Measurements from ENCODE around the gene HAPSTR1. TPM values are rescaled to one million over a fixed set of nuclear protein-coding genes. Genes with fewer than 3 reads are reported as not detected.

HAPSTR1 gene
- total RNA-seq, 2 donors from 2014 or later = 81.5 to 82.3 TPM

DNA sequence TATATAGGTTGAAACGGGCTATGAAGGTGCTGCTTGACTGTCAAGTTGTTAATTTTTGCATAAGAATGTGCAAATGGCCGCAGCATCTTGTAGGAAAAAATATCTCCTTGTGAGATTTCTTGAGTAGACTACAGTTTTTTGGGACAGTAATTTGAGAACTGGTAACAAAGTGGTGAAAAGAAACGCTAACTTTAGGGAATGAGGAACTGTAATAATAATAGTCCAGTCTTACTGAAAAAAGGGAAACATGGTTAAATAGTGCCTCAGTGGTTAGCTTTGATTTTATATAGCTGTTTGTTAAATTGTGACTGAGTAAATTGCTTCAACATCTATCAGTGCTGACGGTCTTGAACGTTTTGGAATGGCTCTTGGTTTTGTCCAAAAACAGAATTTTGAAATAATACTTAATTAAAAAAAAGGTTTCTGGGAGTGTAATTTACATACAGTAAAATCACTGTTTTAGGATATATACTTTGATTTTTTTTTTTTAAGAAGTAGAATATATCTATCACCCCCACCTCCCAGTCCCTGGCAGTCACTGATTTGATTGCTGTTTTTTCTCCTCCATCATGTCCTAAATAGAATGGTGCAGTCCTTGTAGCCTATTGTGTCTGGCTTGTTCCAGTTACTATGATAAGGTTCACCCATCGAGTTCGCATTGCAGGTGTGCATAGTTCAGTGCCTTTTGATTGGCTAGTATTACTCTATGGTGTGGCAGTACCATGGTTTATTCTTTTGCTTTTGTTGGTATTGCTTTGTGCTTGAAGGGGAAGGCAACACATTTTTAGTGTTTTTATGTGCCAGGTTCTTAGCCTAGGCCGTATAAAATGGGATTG lies 2.8 kb downstream of the HAPSTR1 start:
- ATAC-seq (replicated peaks in 1 of 2) (no peak), DNase-seq (no peak)
- Mint-ChIP-seq H3K4me1 (ENCODE audit: low read depth) (peaks cover 63% of the 10 kb centered on the region), H3K27me3 (ENCODE audit: low read depth) (no peaks in the 10 kb centered on the region), H3K27ac (peak overlapping the region; percentile 99), H3K36me3 (ENCODE audit: insufficient read depth in 2 of 2) (peaks cover 27 to 48% of the 10 kb centered on the region in 2 donors), H3K9me3 (no peaks in the 10 kb centered on the region), H3K4me3 (peak overlapping the region; percentile 88 to 100)

- no peak for DNase-seq
- H3K36me3 Mint-ChIP-seq (ENCODE audit: insufficient read depth in 2 of 2) = peaks cover 31 to 56% of the 10 kb centered on the region in 2 donors
- peaks cover 66% of the 10 kb centered on the region for H3K4me1 Mint-ChIP-seq (ENCODE audit: low read depth)
- H3K9me3 Mint-ChIP-seq = no peaks in the 10 kb centered on the region
- H3K4me3 Mint-ChIP-seq = peak overlapping the region; percentile 88 to 100
- peak overlapping the region; percentile 59 for H3K27ac Mint-ChIP-seq
- H3K27me3 Mint-ChIP-seq (ENCODE audit: low read depth) = no peaks in the 10 kb centered on the region
- ATAC-seq (replicated peaks in 1 of 2) = no peak
These were observed 3.7 kb downstream of the HAPSTR1 start for GRCh38 chr16:9095171-9095570.

GRCh38 chr16:9095656-9096397 lies 4.4 kb downstream of the HAPSTR1 start:
- H3K27ac Mint-ChIP-seq = peak overlapping the region; percentile 82
- no peak for ATAC-seq (replicated peaks in 1 of 2)

GRCh38 chr16:9096416-9096952 lies 5.0 kb downstream of the HAPSTR1 start:
- Mint-ChIP-seq H3K4me1 (ENCODE audit: low read depth) (peaks cover 78% of the 10 kb centered on the region), H3K27ac (peak overlapping the region; percentile 82), H3K4me3 (peak overlapping the region; percentile 77 to 100), H3K27me3 (ENCODE audit: low read depth) (no peaks in the 10 kb centered on the region), H3K9me3 (no peaks in the 10 kb centered on the region), H3K36me3 (ENCODE audit: insufficient read depth in 2 of 2) (peaks cover 31 to 69% of the 10 kb centered on the region in 2 donors)
- DNase-seq = no peak
- no peak for ATAC-seq (replicated peaks in 1 of 2)

More at GRCh38 chr16:9095656-9096397, 4.4 kb downstream of the HAPSTR1 start:
- Mint-ChIP-seq H3K4me3 (peak overlapping the region; percentile 77 to 100), H3K9me3 (no peaks in the 10 kb centered on the region), H3K4me1 (ENCODE audit: low read depth) (peaks cover 72% of the 10 kb centered on the region), H3K36me3 (ENCODE audit: insufficient read depth in 2 of 2) (peaks cover 31 to 62% of the 10 kb centered on the region in 2 donors), H3K27me3 (ENCODE audit: low read depth) (no peaks in the 10 kb centered on the region)
- no peak for DNase-seq

GRCh38 chr16:9097266-9098219 lies 6.1 kb downstream of the HAPSTR1 start:
- peak overlapping the region; percentile 67 to 83 for H3K4me3 Mint-ChIP-seq
- no peaks in the 10 kb centered on the region for H3K27me3 Mint-ChIP-seq (ENCODE audit: low read depth)
- peaks cover 89% of the 10 kb centered on the region for H3K4me1 Mint-ChIP-seq (ENCODE audit: low read depth)
- ATAC-seq (replicated peaks in 1 of 2) (peak in 1 of 2 donors; percentile 10), DNase-seq (no peak)
- peak overlapping the region; percentile 90 for H3K27ac Mint-ChIP-seq
- H3K36me3 Mint-ChIP-seq (ENCODE audit: insufficient read depth in 2 of 2) = peaks cover 33 to 79% of the 10 kb centered on the region in 2 donors
- H3K9me3 Mint-ChIP-seq = no peaks in the 10 kb centered on the region

DNA sequence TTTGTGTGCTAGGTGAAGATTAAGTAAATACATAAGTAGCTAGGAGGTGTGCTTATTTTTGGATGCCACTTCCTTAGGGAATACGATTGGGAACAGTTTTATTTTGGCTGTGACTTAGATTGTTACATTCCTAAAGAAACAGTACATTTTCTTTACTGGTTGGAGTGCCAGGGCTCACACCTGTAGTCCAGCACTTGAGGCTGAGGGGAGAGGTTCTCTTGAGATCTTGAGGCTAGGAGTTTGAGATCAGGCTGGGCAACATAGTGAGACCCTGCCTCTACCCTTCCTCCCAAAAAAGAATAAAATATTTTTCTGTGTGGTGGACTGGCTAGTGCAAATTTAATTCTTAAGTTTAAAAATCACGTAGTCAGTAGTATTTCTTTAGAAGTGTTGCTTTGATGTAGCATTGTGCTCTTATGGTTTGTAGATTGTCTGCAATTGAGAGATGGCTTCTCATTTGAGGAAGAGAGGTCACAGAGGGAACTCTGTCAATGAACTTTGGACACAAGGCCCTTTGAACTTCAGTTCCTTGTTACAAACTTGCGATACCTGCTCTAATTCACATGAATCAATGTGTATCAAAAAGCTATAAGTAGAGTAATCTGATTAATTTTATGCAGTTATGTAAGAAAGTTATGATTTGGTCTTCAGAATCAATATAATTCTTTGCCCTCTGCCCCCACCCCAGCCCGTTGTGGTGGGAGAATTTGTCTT lies 7.1 kb downstream of the HAPSTR1 start:
- Mint-ChIP-seq H3K27ac (peak overlapping the region; percentile 90), H3K36me3 (ENCODE audit: insufficient read depth in 2 of 2) (peaks cover 29 to 79% of the 10 kb centered on the region in 2 donors), H3K9me3 (no peaks in the 10 kb centered on the region), H3K27me3 (ENCODE audit: low read depth) (no peaks in the 10 kb centered on the region), H3K4me1 (ENCODE audit: low read depth) (peaks cover 93% of the 10 kb centered on the region), H3K4me3 (peak overlapping the region; percentile 67 to 83)
- peak in 1 of 2 donors; percentile 10 for ATAC-seq (replicated peaks in 1 of 2)
- no peak for DNase-seq

DNA sequence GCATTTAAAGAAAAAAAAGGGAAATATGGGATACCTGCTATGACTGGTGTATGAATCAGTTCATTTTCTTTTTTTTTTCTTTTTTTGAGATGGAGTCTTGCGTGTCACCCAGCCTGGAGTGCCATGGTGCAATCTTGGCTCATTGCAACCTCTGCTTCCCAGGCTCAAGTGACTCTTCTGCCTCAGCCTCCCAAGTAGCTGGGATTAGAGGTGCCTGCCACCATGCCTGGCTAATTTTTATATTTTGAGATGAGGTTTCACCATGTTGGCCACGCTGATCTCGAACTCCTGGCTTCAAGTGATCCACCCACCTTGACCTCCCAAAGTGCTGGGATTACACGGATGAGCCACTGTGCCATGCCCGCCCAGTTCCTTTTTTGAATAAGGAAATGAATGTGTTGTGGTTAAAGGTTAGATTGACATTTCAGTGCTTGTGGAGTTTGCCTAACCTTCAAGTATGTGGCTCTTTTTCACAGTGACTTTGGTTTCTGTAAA lies 7.7 kb downstream of the HAPSTR1 start:
- H3K27ac Mint-ChIP-seq = peak overlapping the region; percentile 81
- peak overlapping the region; percentile 67 to 83 for H3K4me3 Mint-ChIP-seq
- DNase-seq = peak; percentile 35 to 47
- H3K27me3 Mint-ChIP-seq (ENCODE audit: low read depth) = no peaks in the 10 kb centered on the region
- peaks cover 31 to 76% of the 10 kb centered on the region in 2 donors for H3K36me3 Mint-ChIP-seq (ENCODE audit: insufficient read depth in 2 of 2)
- H3K4me1 Mint-ChIP-seq (ENCODE audit: low read depth) = peaks cover 96% of the 10 kb centered on the region
- peak; percentile 47 to 75 for ATAC-seq (replicated peaks in 1 of 2)
- no peaks in the 10 kb centered on the region for H3K9me3 Mint-ChIP-seq

DNA sequence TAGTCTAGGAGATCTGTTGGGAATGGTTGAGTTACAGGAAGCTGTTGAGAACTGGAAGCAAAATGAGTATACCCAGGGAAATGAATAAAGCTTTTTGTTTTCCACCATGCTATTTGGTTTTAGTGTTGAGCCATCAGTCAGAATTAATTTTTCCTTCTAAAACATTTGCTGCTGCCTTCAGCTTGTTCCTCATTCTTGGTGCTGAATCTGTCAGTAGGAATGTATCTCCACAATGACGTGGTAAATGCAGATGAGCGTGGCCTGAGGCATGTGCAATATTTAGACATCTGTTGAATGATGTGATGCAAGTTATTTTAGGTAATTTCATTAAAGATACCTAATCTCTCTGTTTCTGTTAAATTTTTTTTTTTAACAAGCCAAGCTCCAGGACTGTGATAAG lies 10.9 kb downstream of the HAPSTR1 start:
- no peak for DNase-seq
- Mint-ChIP-seq H3K27me3 (ENCODE audit: low read depth) (no peaks in the 10 kb centered on the region), H3K4me1 (ENCODE audit: low read depth) (peaks cover 100% of the 10 kb centered on the region), H3K36me3 (ENCODE audit: insufficient read depth in 2 of 2) (peaks cover 34 to 76% of the 10 kb centered on the region in 2 donors), H3K4me3 (peak overlapping the region; percentile 58 to 83), H3K9me3 (no peaks in the 10 kb centered on the region), H3K27ac (peak overlapping the region; percentile 92)
- ATAC-seq (replicated peaks in 1 of 2) = no peak

- Mint-ChIP-seq H3K4me3 (peak overlapping the region; percentile 52 to 83), H3K36me3 (ENCODE audit: insufficient read depth in 2 of 2) (peaks cover 30 to 77% of the 10 kb centered on the region in 2 donors), H3K4me1 (ENCODE audit: low read depth) (peaks cover 100% of the 10 kb centered on the region), H3K9me3 (no peaks in the 10 kb centered on the region), H3K27me3 (ENCODE audit: low read depth) (no peaks in the 10 kb centered on the region), H3K27ac (peak overlapping the region; percentile 92)
- peak; percentile 22 to 48 for ATAC-seq (replicated peaks in 1 of 2)
- no peak for DNase-seq
These were observed 11.5 kb downstream of the HAPSTR1 start for GRCh38 chr16:9102943-9103342.

- Mint-ChIP-seq H3K27me3 (ENCODE audit: low read depth) (no peaks in the 10 kb centered on the region), H3K4me3 (peak overlapping the region; percentile 52 to 83), H3K4me1 (ENCODE audit: low read depth) (peaks cover 96% of the 10 kb centered on the region), H3K27ac (peak overlapping the region; percentile 92), H3K9me3 (no peaks in the 10 kb centered on the region), H3K36me3 (ENCODE audit: insufficient read depth in 2 of 2) (peaks cover 27 to 79% of the 10 kb centered on the region in 2 donors)
- no peak for DNase-seq
- no peak for ATAC-seq (replicated peaks in 1 of 2)
These were observed 12.1 kb downstream of the HAPSTR1 start for GRCh38 chr16:9103546-9103945.

DNA sequence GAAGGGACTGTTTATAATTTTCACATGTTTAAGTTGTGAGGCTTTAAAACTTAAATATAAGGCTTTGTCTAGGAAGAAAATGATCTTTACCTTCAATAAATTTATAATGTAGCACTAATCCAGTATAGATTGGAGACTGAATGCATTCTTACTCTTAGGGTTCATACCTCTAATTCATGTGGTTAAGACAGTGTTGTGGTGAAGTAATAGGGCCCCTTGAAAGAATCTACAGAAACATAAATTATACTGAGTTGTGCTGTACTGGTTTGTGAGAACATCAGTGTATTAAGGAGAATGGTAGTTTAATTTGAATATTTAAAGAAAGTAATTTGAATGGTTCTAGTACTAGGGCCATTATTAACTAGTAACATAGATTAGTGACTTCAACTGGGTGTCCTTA lies 13.7 kb downstream of the HAPSTR1 start:
- no peak for DNase-seq
- H3K36me3 Mint-ChIP-seq (ENCODE audit: insufficient read depth in 2 of 2) = peaks cover 23 to 79% of the 10 kb centered on the region in 2 donors
- ATAC-seq (replicated peaks in 1 of 2) = no peak

More for the DNA sequence above, 13.7 kb downstream of the HAPSTR1 start:
- H3K4me1 Mint-ChIP-seq (ENCODE audit: low read depth) = peaks cover 96% of the 10 kb centered on the region
- peak overlapping the region; percentile 90 for H3K27ac Mint-ChIP-seq
- H3K4me3 Mint-ChIP-seq = peak overlapping the region in 1 of 2 donors; percentile 62
- no peaks in the 10 kb centered on the region for H3K27me3 Mint-ChIP-seq (ENCODE audit: low read depth)
- H3K9me3 Mint-ChIP-seq = no peaks in the 10 kb centered on the region

Data from activated T-cell treated with anti-CD3 and anti-CD28 coated beads, Interleukin-2, amount 50 U/mL, for 72 hours (primary cell).